HG02763 (cell line): Measurements from ENCODE around the gene TAP2.

Source experiments
- ATAC-seq: cut with Tn5 transposase; IDR thresholded peaks from one replicate; pipeline ENCODE4 v1.9.1; 2021; ENCODE audit warnings: mild to moderate bottlenecking, moderate library complexity; ENCODE audit not compliant: unreplicated experiment

TAP2 gene

DNA sequence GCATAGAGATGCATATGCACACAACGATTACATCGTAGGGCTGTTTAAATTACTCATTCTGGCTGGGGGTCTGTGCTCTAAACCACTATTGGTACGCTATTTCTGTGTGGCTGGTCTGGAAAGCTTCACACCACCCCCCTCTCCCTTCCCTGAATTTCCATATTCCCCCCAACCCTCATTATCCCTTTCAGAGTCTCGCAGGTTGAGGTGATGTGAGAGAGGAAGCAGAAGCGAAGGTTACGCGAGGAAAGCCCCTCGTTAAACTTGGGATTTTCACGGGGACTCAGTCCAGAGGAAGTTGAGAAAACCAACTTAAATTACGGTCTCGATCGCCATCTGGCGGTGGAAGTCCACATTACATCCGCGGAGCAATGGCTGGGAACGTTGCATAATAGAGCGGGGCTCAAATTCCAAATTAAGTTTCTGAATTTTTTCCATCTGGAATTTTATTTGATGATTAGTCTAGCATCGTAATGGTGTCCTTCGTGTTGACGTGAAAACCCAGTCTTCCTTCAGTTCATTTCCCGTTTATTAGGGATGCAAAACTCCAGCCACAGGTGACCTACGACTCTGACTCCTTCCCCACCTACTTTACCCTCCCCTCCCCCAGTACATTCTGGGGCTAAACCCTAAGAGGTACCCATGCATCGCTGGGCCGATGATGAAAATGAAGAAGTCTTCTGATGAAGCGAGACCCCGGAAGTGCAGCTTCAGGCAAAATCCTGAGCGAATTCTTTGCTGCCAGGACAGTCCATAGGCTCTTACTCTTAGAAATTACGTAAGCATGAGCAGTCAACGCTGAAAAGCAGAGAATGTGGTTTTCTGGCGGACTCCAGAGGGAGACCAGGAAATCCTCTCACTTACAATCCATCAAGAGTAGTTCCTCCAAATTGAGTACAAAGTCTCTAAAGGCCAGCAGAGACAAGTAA, 41.4 kb downstream of the TAP2 start:
- ATAC-seq = no peak

DNA sequence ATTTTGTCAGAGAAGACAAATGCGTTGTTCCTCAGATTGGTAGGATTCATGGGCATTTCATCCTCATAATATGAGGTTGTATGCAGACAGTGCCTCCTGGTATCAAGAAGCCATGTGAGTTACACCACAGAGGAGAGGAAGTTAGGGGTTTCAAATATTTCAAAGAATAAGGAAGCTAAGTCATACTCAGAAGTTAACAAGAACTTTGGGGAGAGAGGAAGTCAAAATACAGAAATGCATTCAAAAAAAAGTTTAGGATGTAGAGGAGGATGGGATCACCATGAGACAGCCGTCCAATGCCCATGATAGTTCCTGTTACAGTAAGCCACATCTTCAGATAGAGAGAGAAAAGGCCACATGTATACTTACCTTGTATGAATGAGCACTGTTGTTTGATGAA, 44.0 kb downstream of the TAP2 start:
- no peak for ATAC-seq

DNA sequence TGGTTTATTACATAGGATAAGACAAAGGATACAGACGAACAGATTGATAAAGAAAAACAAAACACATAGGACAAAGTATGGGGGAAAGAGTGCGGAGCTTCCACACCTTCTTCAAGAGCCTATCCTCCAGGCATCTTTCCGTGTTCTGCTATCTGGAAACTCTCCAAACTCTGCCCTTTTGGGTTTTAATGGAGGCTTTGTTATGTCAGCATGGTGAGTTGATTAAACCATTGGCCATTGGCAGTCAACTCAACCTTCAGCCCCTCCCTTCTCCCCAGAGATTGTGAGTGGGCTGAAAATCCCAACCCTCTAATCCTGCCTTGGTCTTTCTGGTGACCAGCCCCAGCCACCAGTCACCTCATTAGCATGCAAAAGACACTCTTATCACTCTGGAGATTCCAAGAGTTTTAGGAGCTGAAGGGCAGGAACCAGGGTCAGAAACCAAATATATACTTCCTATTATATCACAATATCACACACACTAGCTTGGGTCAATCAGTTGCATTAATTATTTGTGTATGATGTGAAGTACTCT, 45.6 kb downstream of the TAP2 start:
- ATAC-seq = no peak

DNA sequence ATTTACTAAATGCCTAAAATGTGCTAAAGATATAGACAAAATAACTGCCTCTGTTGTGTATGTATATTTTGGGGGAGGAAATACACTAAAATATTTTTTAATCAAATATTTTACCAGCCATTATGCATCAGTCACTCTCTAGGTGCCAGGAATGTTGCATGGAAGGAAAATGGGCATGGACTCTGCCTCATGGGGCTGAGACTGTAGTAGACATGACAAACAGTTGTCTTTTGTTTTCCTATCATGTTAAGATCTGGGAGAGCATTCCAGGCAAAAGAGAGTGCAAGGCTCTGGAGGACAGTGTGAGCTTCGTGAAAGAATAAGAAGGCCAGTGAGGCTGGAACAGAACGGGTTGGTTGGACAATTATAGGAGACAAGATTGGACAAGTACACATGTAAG, 48.2 kb downstream of the TAP2 start:
- ATAC-seq = no peak
